ENCODE measurements around the gene DSCAML1. TPM values are rescaled to one million over a fixed set of nuclear protein-coding genes. Genes with fewer than 3 reads are reported as not detected.

The DSCAML1 gene
- total RNA-seq, 2 donors from 2014 or later: 0.67 to 1.3 TPM

- Histone ChIP-seq H3K9me3 (peaks cover 0 to 8% of the 10 kb centered on the region in 2 donors), H3K27ac (peak overlapping the region in 1 of 2 donors; percentile 67), H3K27me3 (no peaks in the 10 kb centered on the region), H3K4me3 (no peak overlapping the region), H3K4me1 (peaks cover 0 to 11% of the 10 kb centered on the region in 2 donors), H3K36me3 (no peaks in the 10 kb centered on the region)
- TF ChIP-seq, protein P1, sequence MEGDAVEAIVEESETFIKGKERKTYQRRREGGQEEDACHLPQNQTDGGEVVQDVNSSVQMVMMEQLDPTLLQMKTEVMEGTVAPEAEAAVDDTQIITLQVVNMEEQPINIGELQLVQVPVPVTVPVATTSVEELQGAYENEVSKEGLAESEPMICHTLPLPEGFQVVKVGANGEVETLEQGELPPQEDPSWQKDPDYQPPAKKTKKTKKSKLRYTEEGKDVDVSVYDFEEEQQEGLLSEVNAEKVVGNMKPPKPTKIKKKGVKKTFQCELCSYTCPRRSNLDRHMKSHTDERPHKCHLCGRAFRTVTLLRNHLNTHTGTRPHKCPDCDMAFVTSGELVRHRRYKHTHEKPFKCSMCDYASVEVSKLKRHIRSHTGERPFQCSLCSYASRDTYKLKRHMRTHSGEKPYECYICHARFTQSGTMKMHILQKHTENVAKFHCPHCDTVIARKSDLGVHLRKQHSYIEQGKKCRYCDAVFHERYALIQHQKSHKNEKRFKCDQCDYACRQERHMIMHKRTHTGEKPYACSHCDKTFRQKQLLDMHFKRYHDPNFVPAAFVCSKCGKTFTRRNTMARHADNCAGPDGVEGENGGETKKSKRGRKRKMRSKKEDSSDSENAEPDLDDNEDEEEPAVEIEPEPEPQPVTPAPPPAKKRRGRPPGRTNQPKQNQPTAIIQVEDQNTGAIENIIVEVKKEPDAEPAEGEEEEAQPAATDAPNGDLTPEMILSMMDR (IDR thresholded peaks at IDR 0.05): no peak
- DNase-seq (ENCODE audit: low spot score): no peak
These were observed 171.8 kb downstream of the DSCAML1 start for GRCh38 chr11:117625237-117625636.

GRCh38 chr11:117623831-117624271 lies 173.2 kb downstream of the DSCAML1 start:
- H3K27me3 ChIP-seq: no peaks in the 10 kb centered on the region
- no peak for DNase-seq (ENCODE audit: low spot score)
- TF ChIP-seq, protein P1 (IDR thresholded peaks at IDR 0.05): no peak
- H3K9me3 ChIP-seq: peaks cover 0 to 8% of the 10 kb centered on the region in 2 donors
- no peaks in the 10 kb centered on the region for H3K36me3 ChIP-seq
- peaks cover 0 to 18% of the 10 kb centered on the region in 2 donors for H3K4me1 ChIP-seq
- peak overlapping the region in 1 of 2 donors; percentile 67 for H3K27ac ChIP-seq
- no peak overlapping the region for H3K4me3 ChIP-seq

DNA sequence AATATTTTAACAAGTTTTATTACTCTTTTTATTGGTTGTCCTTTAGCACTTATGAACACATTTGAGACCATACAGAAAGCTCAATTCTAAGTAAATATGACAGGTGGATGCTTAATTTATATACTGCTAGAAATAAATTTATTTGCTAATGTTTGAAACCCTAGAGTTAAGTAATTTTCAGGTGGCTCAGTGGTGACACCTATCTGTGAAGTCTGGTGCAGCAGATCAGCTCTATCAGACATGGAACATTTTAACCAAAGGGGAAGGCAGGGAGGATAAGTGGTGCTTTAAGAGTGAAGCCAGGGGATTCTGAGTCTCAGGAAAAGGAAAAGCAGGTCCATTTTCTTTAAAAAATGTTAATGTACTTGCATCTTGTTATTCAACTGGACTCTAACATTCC lies 175.8 kb downstream of the DSCAML1 start:
- H3K4me1 ChIP-seq: peaks cover 0 to 22% of the 10 kb centered on the region in 2 donors
- H3K27me3 ChIP-seq: no peaks in the 10 kb centered on the region
- DNase-seq (ENCODE audit: low spot score): no peak
- H3K9me3 ChIP-seq: peaks cover 0 to 8% of the 10 kb centered on the region in 2 donors
- TF ChIP-seq, protein P1 (IDR thresholded peaks at IDR 0.05): peak in 1 of 2 donors; percentile 54
- no peaks in the 10 kb centered on the region for H3K36me3 ChIP-seq
- no peak overlapping the region for H3K4me3 ChIP-seq
- peak overlapping the region in 1 of 2 donors; percentile 89 for H3K27ac ChIP-seq

DNA sequence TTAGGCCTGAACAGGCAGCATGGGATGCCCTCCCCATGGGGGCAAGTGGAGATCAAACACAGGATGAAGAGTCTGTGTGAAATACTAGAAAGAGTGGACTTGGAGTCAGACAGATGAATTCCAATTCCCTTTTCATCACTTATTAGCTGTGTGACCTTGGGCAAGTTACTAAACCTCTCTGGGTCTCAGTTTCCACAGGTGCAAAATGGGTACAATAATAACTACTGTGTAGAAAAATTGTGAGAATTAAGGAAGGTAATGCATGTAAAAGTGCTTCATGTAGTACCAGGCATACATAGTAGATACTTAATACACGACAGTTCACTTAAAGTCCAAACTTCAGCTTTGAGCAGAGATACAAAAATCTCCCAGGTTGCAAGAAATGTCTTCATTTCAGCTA lies 176.4 kb downstream of the DSCAML1 start:
- H3K4me1 ChIP-seq: peaks cover 0 to 22% of the 10 kb centered on the region in 2 donors
- H3K9me3 ChIP-seq: peaks cover 0 to 8% of the 10 kb centered on the region in 2 donors
- TF ChIP-seq, protein P1 (IDR thresholded peaks at IDR 0.05): no peak
- H3K27ac ChIP-seq: peak overlapping the region; percentile 68 to 89
- H3K27me3 ChIP-seq: no peaks in the 10 kb centered on the region
- no peaks in the 10 kb centered on the region for H3K36me3 ChIP-seq
- H3K4me3 ChIP-seq: no peak overlapping the region
- DNase-seq (ENCODE audit: low spot score): no peak

- Histone ChIP-seq H3K27me3 (no peaks in the 10 kb centered on the region), H3K36me3 (no peaks in the 10 kb centered on the region), H3K4me3 (no peak overlapping the region), H3K4me1 (peaks cover 0 to 22% of the 10 kb centered on the region in 2 donors), H3K27ac (peak overlapping the region; percentile 68 to 89), H3K9me3 (peaks cover 0 to 8% of the 10 kb centered on the region in 2 donors)
- DNase-seq (ENCODE audit: low spot score): no peak
- TF ChIP-seq, protein P1 (IDR thresholded peaks at IDR 0.05): no peak
These were observed 176.9 kb downstream of the DSCAML1 start for GRCh38 chr11:117620086-117620485.

- H3K4me3 ChIP-seq: no peak overlapping the region
- no peak for DNase-seq (ENCODE audit: low spot score)
- H3K9me3 ChIP-seq: peaks cover 0 to 8% of the 10 kb centered on the region in 2 donors
- H3K27ac ChIP-seq: peak overlapping the region; percentile 68 to 89
- H3K36me3 ChIP-seq: no peaks in the 10 kb centered on the region
- TF ChIP-seq, protein P1 (IDR thresholded peaks at IDR 0.05): no peak
- no peaks in the 10 kb centered on the region for H3K27me3 ChIP-seq
- peaks cover 0 to 19% of the 10 kb centered on the region in 2 donors for H3K4me1 ChIP-seq
These were observed 177.4 kb downstream of the DSCAML1 start for GRCh38 chr11:117619661-117620060.

Measured in right atrium auricular region (tissue), 2 donors.